NOMO-1 (cell line): ENCODE data around the gene ARL15.
A peak's percentile ranks its signal among the peaks of the same experiment; 100 is the strongest.

Source experiments
- DNase-seq, 2 experiments: peaks; one replicate each; lab custom pipeline; 2025; ENCODE audit not compliant: unreplicated experiment in 2 of 2; lab: John Stamatoyannopoulos, UW

The ARL15 gene

GRCh38 chr5:54315736-54316528, 5.6 kb upstream of the ARL15 start:
- DNase-seq, result no peak

GRCh38 chr5:54313311-54314270, 3.2 kb upstream of the ARL15 start:
- no peak for DNase-seq

GRCh38 chr5:54312499-54312898, 2.1 kb upstream of the ARL15 start:
- DNase-seq, result no peak

- peak in 1 of 2 experiments; percentile 22 for DNase-seq
Observed at GRCh38 chr5:54311176-54311677, 854 bp upstream of the ARL15 start.

GRCh38 chr5:54309691-54310432, 511 bp downstream of the ARL15 start:
- peak in 1 of 2 experiments; percentile 14 for DNase-seq

GRCh38 chr5:54309276-54309675, 1.1 kb downstream of the ARL15 start:
- no peak for DNase-seq

- no peak for DNase-seq
Observed at GRCh38 chr5:54307583-54307982, 2.8 kb downstream of the ARL15 start.

- DNase-seq, result no peak
Observed at GRCh38 chr5:54306893-54307292, 3.5 kb downstream of the ARL15 start.

- no peak for DNase-seq
Observed at GRCh38 chr5:54305737-54306136, 4.6 kb downstream of the ARL15 start.

- peak in 1 of 2 experiments; percentile 5 for DNase-seq
Observed at GRCh38 chr5:54304040-54304439, 6.3 kb downstream of the ARL15 start.

- peak; percentile 63 to 81 for DNase-seq
Observed at GRCh38 chr5:54302267-54302687, 8.1 kb downstream of the ARL15 start.

GRCh38 chr5:54301849-54302248, 8.5 kb downstream of the ARL15 start:
- no peak for DNase-seq

- DNase-seq, result no peak
Observed at GRCh38 chr5:54301220-54301619, 9.2 kb downstream of the ARL15 start.

GRCh38 chr5:54298947-54299346, 11.4 kb downstream of the ARL15 start:
- DNase-seq, result no peak

- DNase-seq, result no peak
Observed at GRCh38 chr5:54296386-54296785, 14.0 kb downstream of the ARL15 start.

- peak in 1 of 2 experiments; percentile 68 for DNase-seq
Observed at GRCh38 chr5:54295651-54296276, 14.6 kb downstream of the ARL15 start.

GRCh38 chr5:54294097-54294667, 16.2 kb downstream of the ARL15 start:
- DNase-seq, result no peak

- no peak for DNase-seq
Observed at GRCh38 chr5:54292866-54293265, 17.5 kb downstream of the ARL15 start.

- DNase-seq, result no peak
Observed at GRCh38 chr5:54291498-54291897, 18.9 kb downstream of the ARL15 start.

GRCh38 chr5:54289769-54290168, 20.6 kb downstream of the ARL15 start:
- no peak for DNase-seq
